Inferior parietal cortex (tissue), 1 donor: ENCODE data around the gene SACS.
"Not testable (repeated sequence)": the region's sequence is repeated elsewhere in the genome, so short reads cannot be mapped to it uniquely, and the experiment has no call there.

ENCODE experiments used
- DNase-seq: peaks from one replicate; pipeline ENCODE4 v3.0.0-alpha.2; 2016; ENCODE audit errors: extremely low spot score

Gene SACS

DNA sequence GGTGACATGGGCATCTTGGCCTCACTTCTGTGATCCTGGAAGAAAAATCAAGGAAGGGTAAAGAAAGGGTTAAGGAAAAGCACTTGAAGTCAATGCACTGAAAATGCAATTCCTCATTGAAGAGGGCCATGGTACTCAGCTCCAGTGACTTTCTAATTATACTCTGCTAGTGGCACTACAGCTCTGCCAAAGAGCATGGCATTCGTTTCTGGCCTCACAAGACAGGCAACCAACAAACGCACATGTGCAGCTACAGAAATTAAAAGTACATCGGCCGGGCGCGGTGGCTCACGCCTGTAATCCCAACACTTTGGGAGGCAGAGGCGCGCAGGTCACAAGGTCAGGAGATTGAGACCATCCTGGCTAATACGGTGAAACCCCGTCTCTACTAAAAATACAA is 21.8 kb downstream of the SACS start:
- no peak for DNase-seq

- DNase-seq: no peak
Measured at GRCh38 chr13:23411220-23411619, 22.3 kb downstream of the SACS start.

- no peak for DNase-seq
Measured at GRCh38 chr13:23408026-23408425, 25.5 kb downstream of the SACS start.

- DNase-seq: not testable (repeated sequence)
Measured at GRCh38 chr13:23401156-23401555, 32.3 kb downstream of the SACS start.

DNA sequence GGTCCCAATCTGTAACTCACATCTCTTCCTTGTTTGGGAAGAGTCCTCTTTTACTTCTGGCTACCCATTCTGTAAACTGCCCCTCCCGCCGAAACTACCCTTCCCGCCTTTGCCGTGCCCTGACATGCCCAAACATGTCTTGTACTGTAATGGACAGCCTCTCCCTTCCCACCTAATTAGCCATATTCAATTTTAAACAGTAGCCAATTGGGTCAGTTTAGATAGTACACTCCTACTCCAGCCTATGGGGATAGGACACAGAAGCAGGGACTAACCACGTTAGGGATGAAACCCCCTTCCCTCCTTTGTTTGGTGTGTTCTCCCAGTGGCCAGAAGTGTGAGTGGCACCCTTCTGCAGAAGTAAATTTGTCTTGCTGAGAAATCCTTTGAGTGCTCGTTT is 34.2 kb downstream of the SACS start:
- DNase-seq: no peak

GRCh38 chr13:23394821-23395220 is 38.7 kb downstream of the SACS start:
- peak; percentile 0 for DNase-seq

- peak; percentile 0 for DNase-seq
Measured at GRCh38 chr13:23392925-23393645, 40.4 kb downstream of the SACS start.

DNA sequence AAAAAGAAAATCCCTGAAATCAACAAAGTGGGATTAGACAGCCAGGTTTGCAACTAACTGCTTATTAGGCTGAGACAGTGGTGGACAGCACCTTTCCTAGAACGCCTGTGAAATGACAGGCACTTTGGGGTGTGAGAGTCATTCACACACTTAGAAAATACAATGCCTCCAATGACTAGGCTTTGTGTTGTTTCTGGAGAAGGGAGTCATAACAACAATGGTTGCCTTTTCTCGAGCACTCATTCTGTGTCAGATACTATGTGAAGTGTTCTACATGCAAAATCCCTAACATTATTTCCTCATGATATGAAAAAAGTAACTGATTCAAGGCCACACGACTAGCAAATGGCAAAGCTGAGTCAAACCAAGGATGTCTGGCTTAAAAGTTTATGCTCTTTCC is 41.2 kb downstream of the SACS start:
- DNase-seq: peak; percentile 49

DNA sequence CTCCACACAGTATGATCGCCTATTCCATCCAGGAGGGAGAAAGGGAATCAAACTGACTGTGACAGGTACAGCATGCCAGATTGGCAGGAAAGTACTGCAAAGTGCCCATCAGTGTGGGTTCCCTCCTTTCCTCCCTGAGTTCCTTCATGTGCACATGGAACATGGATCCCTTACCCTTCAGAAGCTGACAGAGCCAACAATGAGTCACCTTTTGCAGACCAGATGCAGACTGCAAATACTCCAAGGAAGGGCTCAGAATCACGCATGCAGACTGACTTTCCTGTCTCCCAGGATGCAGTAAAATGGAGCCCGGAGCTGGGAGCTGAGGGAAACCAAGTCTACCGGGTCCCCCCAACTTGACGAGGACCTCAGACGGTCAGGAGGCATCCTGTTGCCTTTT is 41.8 kb downstream of the SACS start:
- peak; percentile 5 for DNase-seq

DNA sequence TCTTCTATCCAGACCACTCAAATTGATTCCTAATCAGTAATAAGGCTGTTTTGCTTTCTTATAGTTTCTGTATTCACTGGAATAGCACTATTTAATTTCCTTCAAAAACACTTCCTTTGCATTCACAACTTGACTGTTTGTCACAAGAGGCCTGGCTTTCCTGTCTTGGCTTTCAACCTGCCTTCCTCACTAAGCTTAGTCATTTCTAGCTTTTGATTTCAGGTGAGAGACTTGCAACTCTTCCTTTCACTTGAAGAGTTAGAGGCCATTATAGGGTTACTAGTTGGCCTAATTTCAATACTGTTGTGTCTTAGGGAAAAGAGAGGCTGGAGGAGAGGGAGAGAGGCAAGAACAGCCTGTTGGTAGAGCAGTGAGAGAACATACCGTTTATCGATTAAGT is 47.0 kb downstream of the SACS start:
- DNase-seq: no peak

DNA sequence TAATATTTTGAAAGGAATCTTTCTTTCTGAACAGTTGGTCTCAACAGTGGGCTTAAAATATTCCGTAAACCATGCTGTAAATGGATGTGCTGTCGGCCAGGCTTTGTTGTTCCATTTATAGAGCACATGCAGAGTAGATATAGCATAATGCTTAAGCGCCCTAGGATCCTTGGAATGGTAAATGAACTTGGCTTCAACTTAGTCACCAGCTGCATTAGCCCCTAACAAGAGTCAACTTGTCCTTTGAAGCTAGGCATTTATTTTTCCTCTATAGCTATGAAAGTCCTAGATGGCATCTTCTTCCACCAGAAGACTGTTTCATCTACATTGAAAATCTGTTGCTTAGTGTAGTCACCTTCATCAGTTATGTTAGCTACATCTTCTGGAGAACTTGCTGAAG is 47.6 kb downstream of the SACS start:
- DNase-seq: no peak

- DNase-seq: no peak
Measured at GRCh38 chr13:23384111-23384510, 49.4 kb downstream of the SACS start.

- DNase-seq: no peak
Measured at GRCh38 chr13:23383151-23383550, 50.4 kb downstream of the SACS start.

DNA sequence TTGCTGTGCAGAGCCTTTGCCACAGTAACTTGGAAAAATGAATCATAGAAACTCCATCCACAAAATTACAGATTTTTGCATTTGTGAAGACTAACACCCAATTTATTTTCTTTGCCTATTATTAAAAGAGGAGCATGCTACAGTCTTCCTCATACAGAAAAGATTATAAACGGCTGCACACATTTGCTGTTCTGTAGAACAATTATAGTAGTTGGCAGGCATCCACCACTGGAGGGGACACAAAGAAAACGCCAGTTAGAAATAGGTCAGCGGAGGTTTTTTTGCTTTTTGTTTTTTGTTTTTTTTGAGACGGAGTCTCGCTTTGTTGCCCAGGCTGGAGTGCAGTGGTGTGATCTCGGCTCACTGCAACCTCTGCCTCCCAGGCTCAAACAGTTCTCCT is 51.6 kb downstream of the SACS start:
- DNase-seq: peak; percentile 74

GRCh38 chr13:23380534-23380933 is 53.0 kb downstream of the SACS start:
- DNase-seq: no peak

DNA sequence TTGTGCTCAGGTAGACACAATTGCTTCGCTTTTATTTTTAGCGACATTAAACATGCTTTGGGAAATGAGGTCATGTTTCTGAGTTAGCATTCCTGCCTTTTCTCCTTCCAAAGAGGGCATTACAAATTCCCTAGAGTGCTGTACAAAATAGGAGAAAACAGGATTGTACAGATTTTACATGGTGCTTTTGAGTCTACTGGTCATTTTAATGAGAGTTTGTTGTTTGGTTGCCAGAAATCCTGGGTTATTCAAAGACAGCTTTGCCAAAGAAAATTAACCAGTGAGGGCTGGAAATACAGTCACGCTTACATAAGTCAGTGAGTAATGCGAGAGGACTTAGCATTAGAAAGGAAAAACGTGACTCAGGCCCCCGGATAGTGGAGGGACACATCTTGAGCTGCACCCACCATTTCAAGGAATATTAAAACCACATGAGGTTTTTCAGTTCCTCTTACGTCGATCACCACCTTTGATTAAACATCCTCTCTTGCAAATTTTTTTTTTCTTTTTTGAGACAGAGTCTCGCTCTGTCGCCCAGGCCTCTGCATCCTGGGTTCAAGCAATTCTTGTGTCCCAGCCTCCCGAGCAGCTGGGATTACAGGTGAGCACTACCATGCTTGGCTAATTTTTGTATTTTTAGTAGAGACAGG is 55.4 kb downstream of the SACS start:
- DNase-seq: peak; percentile 66

- DNase-seq: no peak
Measured at GRCh38 chr13:23377579-23377978, 55.9 kb downstream of the SACS start.

DNA sequence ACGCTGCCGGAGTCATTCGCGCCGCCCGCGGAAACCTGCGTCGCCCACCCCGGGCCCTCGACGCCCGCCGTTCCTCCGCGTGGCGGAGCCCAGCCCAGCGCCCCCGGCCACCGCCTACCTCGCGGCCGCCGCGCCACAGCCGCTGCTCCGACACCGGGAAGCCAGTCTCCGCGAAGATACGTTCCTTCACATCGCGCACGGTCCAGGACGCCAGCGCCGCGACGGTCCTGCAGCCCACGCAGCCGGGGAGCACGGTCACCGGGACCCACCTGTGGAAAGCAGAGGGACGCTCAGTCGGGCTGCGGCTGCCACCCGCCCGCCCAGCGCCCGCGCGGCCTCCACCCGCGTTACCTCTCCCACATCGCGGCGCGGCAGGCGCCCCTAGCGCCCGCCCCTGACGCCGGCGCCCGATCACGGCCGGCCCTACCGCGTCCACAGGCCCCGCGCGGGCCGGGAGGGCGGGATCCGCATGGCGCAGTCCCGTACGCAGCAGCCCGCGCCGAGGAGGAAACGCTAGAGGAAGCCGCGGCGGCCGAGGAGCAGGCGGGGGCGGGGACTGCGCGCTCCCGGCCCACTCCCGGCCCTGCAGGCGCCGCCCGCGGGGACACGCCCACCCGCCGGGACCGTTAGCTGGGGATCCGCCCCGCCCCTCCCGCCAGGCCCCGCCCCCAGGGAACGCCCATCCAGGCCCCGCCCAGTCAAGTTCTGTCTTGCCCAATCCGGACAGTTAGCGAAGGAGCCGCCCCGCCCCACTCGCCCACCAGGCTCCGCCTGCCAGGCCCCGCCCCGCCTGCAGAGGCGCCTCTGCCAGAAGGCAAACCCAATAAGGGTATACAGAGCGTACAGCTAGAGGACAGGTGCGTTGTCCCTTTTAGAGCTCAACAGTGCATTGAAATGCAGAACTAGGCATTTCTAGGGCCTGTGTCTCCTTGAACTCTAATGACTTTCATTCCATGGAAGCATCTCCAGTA is 58.2 kb downstream of the SACS start:
- DNase-seq: peak; percentile 85

DNA sequence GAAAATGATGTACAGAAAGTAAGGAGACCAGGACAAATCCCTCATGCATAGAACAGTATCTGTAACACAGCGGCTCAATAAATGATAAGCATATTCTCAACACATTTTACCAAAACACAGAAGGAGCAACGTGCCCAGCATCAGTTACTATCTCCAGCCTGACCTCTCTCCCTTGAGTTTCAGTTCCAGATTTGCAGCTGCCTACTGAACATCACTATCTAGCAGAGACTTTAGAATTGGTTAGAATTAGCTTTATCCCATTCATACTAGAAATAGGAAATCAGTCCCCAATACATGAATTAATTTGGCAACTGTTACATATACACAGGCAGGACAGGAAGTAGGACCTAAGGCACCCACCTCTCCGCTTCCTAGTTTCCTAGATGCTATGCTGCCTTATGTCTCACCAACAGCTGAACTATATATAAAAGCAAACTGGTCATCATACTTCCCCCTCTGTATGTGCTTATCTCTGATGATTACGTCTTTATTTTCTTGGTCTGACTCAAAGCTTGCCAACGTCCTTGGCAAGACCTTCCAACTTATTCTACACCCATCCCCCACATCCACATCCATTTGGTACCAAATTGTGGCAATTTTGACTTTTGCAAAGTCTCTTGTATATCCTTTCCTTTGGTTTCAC is 61.1 kb downstream of the SACS start:
- DNase-seq: no peak

DNA sequence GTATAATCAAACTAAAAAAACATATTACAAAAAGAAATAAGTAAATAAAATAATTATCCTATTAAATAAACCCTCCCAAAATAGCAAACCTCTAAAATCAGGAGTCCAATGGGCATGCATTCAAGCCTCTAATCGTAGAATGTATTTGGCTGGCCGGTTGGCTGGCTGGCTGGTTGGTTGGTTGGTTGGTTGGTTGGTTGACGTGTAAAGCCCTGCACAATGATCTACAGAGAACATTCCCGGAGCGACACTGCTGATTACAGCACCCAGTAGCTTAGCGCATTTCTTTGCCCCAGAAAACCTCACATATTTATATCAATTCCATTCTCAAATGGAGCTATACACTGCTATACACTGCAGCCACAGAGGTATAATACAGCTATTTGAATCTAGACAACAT is 65.6 kb downstream of the SACS start:
- no peak for DNase-seq

GRCh38 chr13:23365652-23366051 is 67.8 kb downstream of the SACS start:
- no peak for DNase-seq

- DNase-seq: no peak
Measured at GRCh38 chr13:23359882-23360281, 73.6 kb downstream of the SACS start.
